A549 (cell line): ENCODE measurements around the gene GRM4. TPM values are rescaled to one million over a fixed set of nuclear protein-coding genes. Genes with fewer than 3 reads are reported as not detected.

Experiments used
- ATAC-seq, 2 experiments: fragments of 200-7000 bp in 1 of 2; fragments of >200 bp in 1 of 2; cut with Nextera tagmentation in 1 of 2; cut with Tn5 transposase in 1 of 2; 3 replicates each; pipeline versions ENCODE4 v1.8.0 to v1.9.1; 2018 to 2020; ENCODE audit warnings: mild to moderate bottlenecking in 1 of 2, moderate library complexity in 1 of 2
- CTCF ChIA-PET: fragments of 300-600 bp; sonication (Branson Sonifier 250); formaldehyde crosslinking; extraction: SDS; loops from one replicate; lab custom pipeline; 2021; ENCODE audit warnings: antibody characterized with exemption, inconsistent platforms; lab: Yijun Ruan, JAX
- POLR2A ChIA-PET: fragments of 350-600 bp; formaldehyde crosslinking; extraction: SDS; loops from one replicate; lab custom pipeline; 2021; ENCODE audit warnings: antibody characterized with exemption, inconsistent platforms; lab: Yijun Ruan, JAX
- DNase-seq, 2 experiments: peaks; one replicate each; pipeline versions ENCODE4 v3.0.0 to v3.0.0-alpha.2; 2011 to 2016; ENCODE audit warnings: low read depth in 1 of 2, low spot score in 1 of 2
- FAIRE-seq: peaks from 2 replicates; lab custom pipeline; 2011; peaks lifted over from hg19 to GRCh38; lab: Jason Lieb, UNC
- H3K27ac ChIP-seq, 2 experiments: fragments of >200 bp; sonication (Bioruptor Twin); formaldehyde crosslinking; 3 replicates each; pipeline ENCODE4 v1.5.1; 2016 to 2017
- H3K4me1 ChIP-seq: fragments of >200 bp; sonication (Bioruptor Twin); formaldehyde crosslinking; 3 replicates; pipeline ENCODE4 v1.6.1; 2016
- H3K4me2 ChIP-seq: fragments of >200 bp; sonication (Bioruptor Twin); formaldehyde crosslinking; 3 replicates; pipeline ENCODE4 v1.6.1; 2016
- H3K4me3 ChIP-seq: fragments of >200 bp; sonication (Bioruptor Twin); formaldehyde crosslinking; 3 replicates; pipeline ENCODE4 v1.5.1; 2016
- H3K9me3 ChIP-seq: fragments of >200 bp; sonication (Bioruptor Twin); formaldehyde crosslinking; 3 replicates; pipeline ENCODE4 v1.6.1; 2016
- ATOH8 ChIP-seq: fragments of 250-450 bp; sonication (Bioruptor Pico); IDR thresholded peaks from 2 replicates; pipeline ENCODE4 v1.5.0; 2020; ENCODE audit warnings: low read depth, mild to moderate bottlenecking, moderate library complexity
- BCL3 ChIP-seq: fragments of >200 bp; sonication (Bioruptor Twin); formaldehyde crosslinking; IDR thresholded peaks from 3 replicates; pipeline ENCODE4 v1.6.1; 2016
- CBX2 ChIP-seq: fragments of 200-600 bp; sonication (generic); IDR thresholded peaks from 2 replicates; pipeline ENCODE4 v1.6.1; 2016; ENCODE audit warnings: low read depth, mild to moderate bottlenecking, borderline replicate concordance
- CEBPB ChIP-seq, 2 experiments: fragments of >200 bp in 1 of 2; sonication (Bioruptor Twin) in 1 of 2; formaldehyde crosslinking in 1 of 2; IDR thresholded peaks; 2 replicates each; pipeline ENCODE4 v1.6.1; 2012 to 2016
- CHD2 ChIP-seq: fragments of 150-350 bp; IDR thresholded peaks from 2 replicates; pipeline ENCODE4 v1.6.1; 2014; ENCODE audit warnings: low read length; ENCODE audit not compliant: partially characterized antibody
- CTCF ChIP-seq: fragments of >200 bp; sonication (Bioruptor Twin); formaldehyde crosslinking; IDR thresholded peaks from 3 replicates; pipeline ENCODE4 v1.5.1; 2016
- E2F6 ChIP-seq: IDR thresholded peaks from 2 replicates; pipeline ENCODE4 v1.6.1; 2012; ENCODE audit warnings: low read depth, borderline replicate concordance
- EHMT2 ChIP-seq: fragments of 200-600 bp; sonication (generic); IDR thresholded peaks from 2 replicates; pipeline ENCODE4 v1.6.1; 2016; ENCODE audit warnings: antibody characterized with exemption, low read depth, mild to moderate bottlenecking, moderate library complexity
- ESRRA ChIP-seq: fragments of 150-350 bp; IDR thresholded peaks from 2 replicates; pipeline ENCODE4 v1.6.1; 2014; ENCODE audit warnings: mild to moderate bottlenecking, low read length, borderline replicate concordance
- FOSB ChIP-seq: fragments of 250-450 bp; sonication (Bioruptor Pico); IDR thresholded peaks from 2 replicates; pipeline ENCODE4 v1.5.0; 2020; ENCODE audit warnings: mild to moderate bottlenecking, moderate library complexity
- FOSL2 ChIP-seq, 2 experiments: fragments of 450-650 bp in 1 of 2; fragments of >200 bp in 1 of 2; sonication (Bioruptor Twin) in 1 of 2; formaldehyde crosslinking; IDR thresholded peaks; 2 replicates each; pipeline versions ENCODE4 v1.5.0 to v1.6.1; 2016 to 2020; ENCODE audit warnings: mild to moderate bottlenecking in 1 of 2, moderate library complexity in 1 of 2
- FOXS1 ChIP-seq: fragments of 250-450 bp; sonication (Bioruptor Pico); IDR thresholded peaks from 2 replicates; pipeline ENCODE4 v1.5.0; 2020; ENCODE audit warnings: mild to moderate bottlenecking, moderate library complexity
- GATA3 ChIP-seq: IDR thresholded peaks from 2 replicates; pipeline ENCODE4 v1.6.1; 2012; ENCODE audit warnings: borderline replicate concordance
- HDAC2 ChIP-seq: fragments of 200-600 bp; sonication (generic); IDR thresholded peaks from 2 replicates; pipeline ENCODE4 v1.6.1; 2016
- HEYL ChIP-seq: fragments of 250-450 bp; sonication (Bioruptor Pico); IDR thresholded peaks from 2 replicates; pipeline ENCODE4 v1.8.0; 2021; ENCODE audit warnings: mild to moderate bottlenecking, moderate library complexity
- HOXA7 ChIP-seq: fragments of 250-450 bp; sonication (Bioruptor Pico); IDR thresholded peaks from 2 replicates; pipeline ENCODE4 v1.5.0; 2020; ENCODE audit warnings: mild to moderate bottlenecking, moderate library complexity
- HOXB13 ChIP-seq: fragments of 250-450 bp; sonication (Bioruptor Pico); IDR thresholded peaks from 2 replicates; pipeline ENCODE4 v1.5.0; 2020; ENCODE audit warnings: low read depth, mild to moderate bottlenecking, moderate library complexity
- KDM1A ChIP-seq: fragments of 200-600 bp; sonication (generic); IDR thresholded peaks from 2 replicates; pipeline ENCODE4 v1.6.1; 2016; ENCODE audit warnings: low read depth, mild to moderate bottlenecking
- MAX ChIP-seq: IDR thresholded peaks from 2 replicates; pipeline ENCODE4 v1.6.1; 2012
- MYC ChIP-seq: IDR thresholded peaks from 2 replicates; pipeline ENCODE4 v1.6.1; 2012; ENCODE audit warnings: mild to moderate bottlenecking, inconsistent platforms, low read length, improper control_type of control experiment, borderline replicate concordance
- NFE2L2 ChIP-seq: fragments of 150-350 bp; conservative IDR thresholded peaks from 2 replicates; pipeline ENCODE4 v1.6.1; 2014; ENCODE audit warnings: low read length
- NPAS2 ChIP-seq: fragments of 250-450 bp; sonication (Bioruptor Pico); IDR thresholded peaks from 2 replicates; pipeline ENCODE4 v1.8.0; 2022; ENCODE audit warnings: mild to moderate bottlenecking, moderate library complexity, borderline replicate concordance
- NR3C1 ChIP-seq: fragments of >200 bp; sonication (Bioruptor Twin); formaldehyde crosslinking; IDR thresholded peaks from 3 replicates; pipeline ENCODE4 v1.6.1; 2017
- PBX3 ChIP-seq: IDR thresholded peaks from 2 replicates; pipeline ENCODE4 v1.6.1; 2012
- POLR2A ChIP-seq: IDR thresholded peaks from 2 replicates; pipeline ENCODE4 v1.6.1; 2012; ENCODE audit warnings: mild to moderate bottlenecking, low read length
- POLR2AphosphoS2 ChIP-seq: conservative IDR thresholded peaks from 2 replicates; pipeline ENCODE4 v1.6.1; 2012; ENCODE audit warnings: low read length, improper control_type of control experiment, inconsistent platforms
- RAD21 ChIP-seq, 2 experiments: fragments of >200 bp in 1 of 2; sonication (Bioruptor Twin) in 1 of 2; formaldehyde crosslinking in 1 of 2; IDR thresholded peaks in 1 of 2; conservative IDR thresholded peaks in 1 of 2; 2 replicates in 1 of 2; 3 replicates in 1 of 2; pipeline ENCODE4 v1.6.1; 2012 to 2018; ENCODE audit warnings: inconsistent platforms in 1 of 2
- TFCP2L1 ChIP-seq: fragments of 250-450 bp; sonication (Bioruptor Pico); IDR thresholded peaks from 2 replicates; pipeline ENCODE4 v1.5.0; 2021; ENCODE audit warnings: mild to moderate bottlenecking
- TP53 ChIP-seq: fragments of 250-450 bp; sonication (Bioruptor Pico); IDR thresholded peaks from 2 replicates; pipeline ENCODE4 v1.5.0; 2021; ENCODE audit warnings: mild to moderate bottlenecking, moderate library complexity
- ZSCAN20 ChIP-seq: fragments of 250-450 bp; sonication (Bioruptor Pico); IDR thresholded peaks from 2 replicates; pipeline ENCODE4 v1.8.0; 2022; ENCODE audit warnings: mild to moderate bottlenecking, moderate library complexity
- WGBS: methylation state at CpG from one replicate; pipeline ENCODE4 v1.1.6; 2017; ENCODE audit errors: missing lambda C conversion rate; 5-methylcytosine and 5-hydroxymethylcytosine counted together
- polyA plus RNA-seq, 4 experiments: library from polyadenylated mRNA; depleted of rRNA in 3 of 4; stranded (reverse); fragments of >200 nt; fragmentation: RNase III in 1 of 4; extraction: RNeasy Plus Mini Kit Qiagen cat#74134 plus additional on column Dnase treatment in 1 of 4; gene quantifications; 2 replicates in 3 of 4; 3 replicates in 1 of 4; pipeline ENCODE4 v1.2.3, GENCODE V29; 2011 to 2017

Gene GRM4
- polyA plus RNA-seq, 2 of the 4 experiments (the other 2 are of a cell fraction): 0.05 TPM

GRCh38 chr6:34172961-34173775, 27.3 kb upstream of the GRM4 start:
- H3K9me3 ChIP-seq: no peaks in the 10 kb centered on the region
- no peak overlapping the region for H3K4me2 ChIP-seq
- ChIA-PET CTCF (interaction anchor here (1.1 to 1.8 kb wide), 4 partner anchors 10 to 23 kb away, joined by 3 to 6 read pairs (median 5); no protein-coding TSS in a partner anchor), POLR2A (no interaction called here)
- no peak for ATAC-seq
- no peak overlapping the region for H3K27ac ChIP-seq
- no peak for DNase-seq
- no peak overlapping the region for H3K4me3 ChIP-seq
- no peaks in the 10 kb centered on the region for H3K4me1 ChIP-seq
- FAIRE-seq: no peak
- WGBS: 76% methylated on average over 7 of the region's 9 CpGs
- TF ChIP-seq HDAC2 (no peak), FOXS1 (CRISPR knock-in tag) (no peak), CTCF (no peak), ESRRA (no peak), KDM1A (no peak), GATA3 (no peak), POLR2A (no peak), HOXB13 (CRISPR knock-in tag) (no peak), TFCP2L1 (CRISPR knock-in tag) (no peak), NFE2L2 (no peak), ZSCAN20 (CRISPR knock-in tag) (no peak), MYC (no peak), NR3C1 (no peak), NPAS2 (CRISPR knock-in tag) (no peak), ATOH8 (CRISPR knock-in tag) (no peak), CHD2 (no peak), PBX3 (no peak), E2F6 (no peak), FOSL2 (IDR thresholded peaks at IDR 0.05) (no peak), FOSL2 (CRISPR knock-in tag; IDR thresholded peaks at IDR 0.05) (no peak)

GRCh38 chr6:34170346-34170745, 24.5 kb upstream of the GRM4 start:
- H3K9me3 ChIP-seq: no peaks in the 10 kb centered on the region
- no peak for ATAC-seq
- H3K4me3 ChIP-seq: no peak overlapping the region
- DNase-seq: no peak
- H3K27ac ChIP-seq: no peak overlapping the region
- POLR2A ChIA-PET: no interaction called here
- CTCF ChIA-PET: interaction anchor here (0.6 to 1.0 kb wide), 2 partner anchors 25 to 116 kb away, joined by 3 read pairs; no protein-coding TSS in a partner anchor
- no peaks in the 10 kb centered on the region for H3K4me1 ChIP-seq
- FAIRE-seq: no peak
- 77% methylated on average over 4 of the region's 4 CpGs for WGBS
- no peak overlapping the region for H3K4me2 ChIP-seq
- TF ChIP-seq HEYL (no peak), HOXA7 (no peak), CTCF (no peak), CEBPB (IDR thresholded peaks at IDR 0.05) (no peak), KDM1A (no peak), BCL3 (no peak), EHMT2 (no peak), RAD21 (conservative IDR thresholded peaks at IDR 0.05 in 1 of 2, IDR thresholded peaks at IDR 0.05 in 1 of 2) (no peak), ESRRA (no peak), POLR2AphosphoS2 (no peak), CBX2 (no peak), FOSB (CRISPR knock-in tag) (no peak), MAX (no peak), TP53 (no peak)
